Hematopoietic multipotent progenitor cell treated with erythropoietin and hydrocortisone succinate and interleukin-3 and kit ligand, for 15 days (in vitro differentiated cells): ENCODE results near the gene ZNF263.

Experiments
- DNase-seq: peaks from one replicate; pipeline ENCODE4 v3.0.0-alpha.2; 2015; ENCODE audit warnings: low spot score

ZNF263 gene

DNA sequence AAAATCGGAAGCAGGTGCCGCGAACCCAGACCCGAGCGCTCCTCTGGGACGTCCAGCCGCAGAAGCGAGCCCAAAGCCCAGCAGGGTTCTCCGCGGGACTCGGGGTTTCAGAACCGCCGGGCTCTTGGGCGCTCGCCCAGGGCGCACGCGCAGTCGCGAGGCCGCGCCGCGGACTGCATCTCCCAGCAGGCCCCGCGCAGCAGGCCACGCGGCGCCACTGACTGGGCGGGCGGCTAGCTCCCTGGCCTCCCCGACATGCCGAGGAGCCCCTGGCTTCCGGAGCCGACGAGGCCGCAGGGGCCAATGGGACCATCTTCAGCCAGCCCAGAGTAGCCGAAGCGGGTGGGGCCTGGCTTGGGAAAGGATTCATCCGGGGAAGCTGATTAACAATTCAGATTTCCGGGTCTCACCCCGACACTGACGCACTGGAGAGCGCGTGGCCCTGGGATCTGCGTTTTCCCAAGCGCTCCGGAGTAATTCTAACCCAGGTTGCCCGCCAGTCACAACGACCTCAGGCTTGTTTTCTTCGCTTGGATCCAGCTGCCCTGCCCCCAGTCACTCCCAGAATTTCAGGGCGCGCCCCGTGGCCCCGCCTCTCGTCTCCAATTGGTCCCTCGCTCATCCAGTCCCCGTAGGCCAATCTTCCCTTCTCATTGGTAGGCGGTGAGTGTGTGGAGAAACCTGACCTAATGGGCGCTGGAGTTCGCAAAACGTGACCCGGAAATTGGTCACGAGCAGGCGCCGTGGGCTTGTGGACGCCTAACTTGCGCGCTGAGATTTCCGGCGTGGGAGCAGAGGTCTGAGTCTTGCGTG lies at the start of gene ZNF263:
Gene ZNF263 (plus strand): TSS at position 762 of the 813 bp plus-strand sequence. CDS start 328 bp downstream, outside the sequence.
- peak; percentile 96 for DNase-seq

- no peak for DNase-seq
These were observed 48.8 kb upstream of the ZNF263 start for GRCh38 chr16:3234543-3234856.

GRCh38 chr16:3234857-3235561 lies 48.3 kb upstream of the ZNF263 start, which contains the start of gene ZNF200:
TSS of gene ZNF200 (minus strand) at chr16:3235158. CDS start at chr16:3233755, 1,403 bp downstream.
- peak; percentile 94 for DNase-seq

GRCh38 chr16:3235856-3236669 lies 47.2 kb upstream of the ZNF263 start:
- DNase-seq = peak; percentile 40

- DNase-seq = no peak
These were observed 41.5 kb upstream of the ZNF263 start for GRCh38 chr16:3241761-3242160.

- no peak for DNase-seq
These were observed 40.6 kb upstream of the ZNF263 start for GRCh38 chr16:3242709-3243108.

- no peak for DNase-seq
These were observed 39.4 kb upstream of the ZNF263 start for GRCh38 chr16:3243882-3244281.

DNA sequence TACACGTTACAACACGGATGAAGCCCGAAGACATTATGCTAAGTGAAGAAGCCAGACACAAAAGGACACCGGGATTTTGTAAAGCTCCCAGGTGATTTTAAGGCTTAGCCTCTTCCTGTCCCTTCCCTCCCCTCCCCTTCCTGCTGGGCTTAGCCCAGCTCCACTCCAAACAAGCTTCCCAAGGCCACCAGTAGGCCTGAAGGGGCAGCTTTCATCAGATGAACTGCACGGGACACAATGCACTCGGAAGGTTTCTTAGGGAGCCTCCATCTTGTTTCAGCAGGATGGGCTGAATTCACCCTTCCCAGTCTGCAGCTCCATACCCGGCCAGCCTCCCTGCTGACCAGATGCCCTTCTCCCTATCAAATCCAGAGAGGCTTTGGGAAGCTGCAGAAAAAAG lies 37.3 kb upstream of the ZNF263 start:
- no peak for DNase-seq

DNA sequence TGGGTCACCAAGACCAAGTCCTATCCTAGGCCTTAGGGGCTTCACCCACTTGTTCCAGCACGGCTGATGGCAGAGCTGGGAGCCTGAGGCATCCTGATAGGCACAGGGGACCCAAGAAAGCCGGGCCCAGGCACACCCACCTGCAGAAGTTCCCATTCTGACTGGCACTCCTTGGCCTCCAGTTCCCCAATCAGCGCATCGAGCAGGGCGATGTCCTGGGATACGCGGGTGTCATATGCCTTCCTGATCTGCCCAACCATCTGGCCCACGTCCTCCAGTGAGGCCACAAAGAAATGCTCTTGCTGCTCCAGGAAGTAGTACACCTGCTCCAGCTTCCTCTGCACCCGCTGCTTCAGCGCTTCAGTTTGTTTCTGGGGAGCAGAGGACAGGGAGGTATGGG lies 36.4 kb upstream of the ZNF263 start:
- DNase-seq = no peak

DNA sequence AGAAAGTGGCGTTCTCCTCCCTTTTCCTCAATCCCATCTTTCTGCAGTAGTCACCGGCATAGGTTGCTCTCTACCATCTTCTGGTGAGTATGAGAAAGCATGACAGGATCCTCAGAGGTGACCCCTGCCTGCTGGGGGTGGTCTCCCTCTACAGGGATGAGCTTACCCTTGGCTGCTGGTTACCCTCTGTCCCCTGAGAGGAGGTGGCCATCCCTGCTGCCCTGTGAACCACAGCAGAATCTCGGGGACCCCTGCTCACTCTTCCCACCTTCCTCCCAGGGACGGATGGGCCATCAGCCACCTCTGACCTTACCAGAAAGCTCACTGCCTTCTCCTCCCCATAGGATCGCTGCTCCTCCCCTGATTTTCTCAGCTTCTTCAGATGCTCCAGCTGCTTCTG lies 34.7 kb upstream of the ZNF263 start:
- no peak for DNase-seq

GRCh38 chr16:3249020-3249419 lies 34.3 kb upstream of the ZNF263 start:
- DNase-seq = no peak

DNA sequence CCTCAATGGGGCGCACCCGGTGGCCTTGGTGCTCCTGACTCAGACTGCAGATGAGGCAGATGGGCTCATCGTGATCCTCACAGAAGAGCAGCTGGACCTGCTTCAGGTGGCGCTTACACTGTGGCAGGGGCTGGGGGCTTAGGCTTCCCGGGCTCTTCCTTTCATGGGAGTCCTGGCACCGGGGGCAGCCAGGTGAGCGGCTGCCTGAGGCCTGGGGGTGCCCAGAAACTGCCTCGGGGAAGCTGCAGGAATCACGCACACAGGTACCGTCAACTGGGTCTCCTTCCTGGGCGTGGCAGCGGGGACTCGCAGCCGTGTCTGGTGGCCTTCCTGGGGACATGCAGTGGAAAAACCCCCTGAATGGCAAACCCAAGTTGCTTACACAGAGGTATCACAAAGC lies 33.8 kb upstream of the ZNF263 start:
- no peak for DNase-seq

DNA sequence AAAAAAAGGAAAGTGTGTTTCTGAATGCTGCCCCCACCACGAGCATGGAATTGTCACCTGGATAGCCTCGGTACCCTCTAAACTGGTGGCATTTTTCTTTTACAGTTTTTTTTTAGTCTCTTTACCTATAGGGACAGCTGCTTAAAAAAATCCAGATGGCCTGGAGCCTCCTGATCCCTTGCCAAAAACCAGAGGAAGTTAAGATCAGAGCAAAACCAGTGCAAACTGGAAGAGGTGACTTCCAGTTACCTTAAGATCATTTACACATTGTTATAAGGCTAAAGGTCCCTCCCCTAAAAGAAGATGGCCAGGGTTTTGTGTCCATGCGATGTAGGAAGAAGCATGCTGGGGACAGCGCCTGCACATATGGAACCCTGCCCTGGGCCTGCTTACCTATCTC lies 30.3 kb upstream of the ZNF263 start:
- DNase-seq = no peak

- DNase-seq = no peak
These were observed 29.0 kb upstream of the ZNF263 start for GRCh38 chr16:3254309-3254708.

GRCh38 chr16:3256146-3256865 lies 27.0 kb upstream of the ZNF263 start, which contains the start of gene MEFV:
TSS of gene MEFV (minus strand) at chr16:3256633. CDS start at chr16:3256587, 46 bp downstream.
- no peak for DNase-seq

GRCh38 chr16:3256866-3257465 lies 26.3 kb upstream of the ZNF263 start:
- no peak for DNase-seq

DNA sequence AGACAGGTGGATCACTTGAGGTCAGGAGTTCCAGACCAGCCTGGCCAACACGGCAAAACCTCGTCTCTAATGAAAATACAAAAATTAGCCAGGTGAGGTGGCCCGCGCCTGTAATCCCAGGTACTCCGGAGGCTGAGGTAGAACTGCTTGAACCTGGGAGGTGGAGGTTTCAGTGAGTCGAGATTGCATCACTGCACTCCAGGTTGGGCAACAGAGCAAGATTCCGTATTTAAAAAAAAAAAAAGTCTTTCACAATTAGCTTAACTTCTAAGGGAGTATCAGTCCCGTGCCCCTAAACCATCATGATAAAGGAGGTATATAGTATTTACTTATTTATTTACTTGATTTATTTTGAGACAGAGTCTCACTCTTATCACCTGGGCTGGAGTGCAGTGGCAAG lies 23.5 kb upstream of the ZNF263 start:
- no peak for DNase-seq

DNA sequence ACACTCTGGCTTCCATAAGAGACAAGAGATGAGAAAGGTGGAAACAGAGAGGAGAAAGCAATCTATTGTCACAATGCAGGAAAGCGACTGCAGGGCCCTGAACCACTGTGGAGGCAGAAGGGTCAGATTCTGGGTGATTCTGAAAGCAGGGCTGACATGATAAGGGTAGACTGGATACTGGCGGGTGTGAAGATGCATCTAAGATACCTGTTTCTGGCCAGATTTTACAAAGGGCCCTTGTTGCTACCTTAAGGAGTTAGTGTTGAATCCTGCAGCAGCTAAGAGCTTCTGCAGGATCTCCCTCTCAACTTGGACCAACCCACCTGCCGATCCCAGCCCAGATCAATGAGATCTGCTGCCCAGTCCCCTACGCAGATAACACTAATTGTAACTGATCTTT lies 20.8 kb upstream of the ZNF263 start:
- no peak for DNase-seq

DNA sequence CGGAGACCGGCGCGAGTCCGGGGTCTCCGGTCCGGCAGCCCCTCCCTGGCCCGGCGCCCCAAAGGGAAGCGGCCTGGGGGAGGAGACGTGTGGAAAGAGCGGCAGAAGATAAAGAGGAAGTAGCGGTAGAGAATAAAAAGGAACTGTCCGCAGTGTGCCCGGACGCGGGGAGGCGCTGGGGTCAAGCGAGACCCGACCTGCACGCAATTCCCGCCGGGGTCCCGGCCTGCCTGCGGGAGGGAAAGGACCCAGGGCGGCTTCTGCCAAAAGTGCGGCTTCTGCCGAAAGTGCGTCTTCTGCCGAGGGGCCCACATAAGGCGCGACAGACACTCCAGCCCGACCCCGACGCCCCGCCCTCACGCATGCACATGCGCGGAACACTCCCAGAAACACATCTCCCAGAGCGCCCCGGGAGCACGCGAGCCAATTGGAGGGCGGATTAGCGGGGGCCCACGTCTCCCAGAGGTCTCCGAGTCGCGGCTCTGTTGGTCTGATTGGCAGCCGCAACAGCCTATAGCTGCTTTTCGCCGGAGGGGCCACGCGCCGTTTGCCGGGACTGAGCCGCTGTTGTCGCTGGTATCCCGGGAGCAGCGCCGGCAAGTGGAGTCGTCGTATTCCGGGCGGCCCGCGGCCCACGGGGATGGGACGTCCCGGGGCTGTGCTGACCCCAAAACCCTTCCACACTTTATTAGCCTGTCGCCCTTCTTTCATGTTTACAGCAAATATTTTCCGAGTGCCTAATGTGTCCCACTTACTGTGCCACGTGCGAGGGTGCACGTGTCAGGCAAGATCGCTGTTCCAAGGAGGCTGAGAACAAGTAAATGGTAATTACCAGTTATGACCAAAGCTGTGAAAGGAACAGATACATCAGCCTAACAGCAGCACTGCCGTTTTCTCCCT lies 18.9 kb upstream of the ZNF263 start:
- peak; percentile 94 for DNase-seq

GRCh38 chr16:3266873-3267537 lies 16.3 kb upstream of the ZNF263 start:
- DNase-seq = peak; percentile 65
